ENCODE data around the gene ASIC4. TPM values are rescaled to one million over a fixed set of nuclear protein-coding genes. Genes with fewer than 3 reads are reported as not detected.

The ASIC4 gene
- total and polyA plus RNA-seq, 9 of the 15 experiments (the other 6 are each of a cell fraction or from before 2014, with no cell fraction given), result 0.07 to 19.2 (median 4.8) TPM

DNA sequence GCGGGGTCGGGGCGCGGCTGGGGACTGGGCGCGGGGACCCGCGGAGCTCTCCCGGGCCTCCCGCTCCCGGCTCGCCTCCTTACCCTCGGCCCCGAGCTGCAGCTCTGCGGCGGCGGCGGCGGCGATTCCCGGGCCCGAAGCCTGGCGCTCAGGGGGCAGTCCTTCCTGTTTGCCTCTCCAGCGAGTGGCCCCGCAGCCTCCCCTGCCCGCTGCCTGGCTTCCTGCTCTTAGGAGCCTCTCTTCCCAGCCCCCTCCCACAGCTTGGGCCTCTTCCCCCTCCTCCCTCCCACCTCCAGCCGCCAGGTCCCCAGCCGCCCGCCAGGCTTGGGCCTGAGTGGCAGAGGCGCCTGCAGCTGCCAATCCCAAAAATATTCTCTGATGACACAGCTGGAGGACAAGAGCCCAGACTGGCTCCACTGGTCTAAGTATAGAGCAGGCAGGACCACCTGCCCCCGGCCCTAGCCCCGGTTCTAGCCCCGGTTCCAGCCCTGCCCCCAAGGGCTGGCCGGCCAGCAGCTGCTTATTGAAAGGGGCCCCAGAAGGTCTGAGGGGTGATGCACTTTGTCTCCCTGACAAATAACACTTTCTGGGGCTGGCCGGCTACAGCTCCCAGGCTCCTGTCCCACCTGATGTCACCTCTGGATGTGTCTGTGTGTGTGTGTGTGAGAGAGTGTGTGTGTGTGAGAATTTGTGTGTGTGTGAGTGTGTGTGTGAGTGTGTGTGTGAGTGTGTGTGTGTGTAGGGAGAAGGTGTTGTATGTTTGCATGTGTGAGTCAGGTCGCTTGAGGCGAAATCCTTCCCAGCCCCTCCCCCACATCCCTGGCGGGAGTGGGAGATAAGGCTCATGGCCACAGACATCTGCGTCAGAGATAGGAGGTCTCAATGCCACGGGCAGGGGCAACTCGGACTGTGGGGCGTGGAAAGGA lies 57.3 kb downstream of the ASIC4 start, which contains the start of gene OBSL1 (continued):
- peak in 1 of 3 experiments; percentile 69; a peak in 1 of 6 replicates for TF ChIP-seq ZBTB11 (CRISPR knock-in tag; IDR thresholded peaks at IDR 0.05)
- TF ChIP-seq FOXA3 (CRISPR knock-in tag; conservative IDR thresholded peaks at IDR 0.05 in 1 of 2, IDR thresholded peaks at IDR 0.05 in 1 of 2), result peak in 1 of 2 experiments; percentile 33; a peak in 1 of 4 replicates
- no peak for TF ChIP-seq POLR2H (tag; IDR thresholded peaks at IDR 0.05; ENCODE audit: low read depth)
- TF ChIP-seq TBP (optimal IDR thresholded peaks at IDR 0.05; ENCODE audit: low read depth, low read length), result peak; percentile 50
- peak; percentile 68; the same call in 1 of the 2 replicates for TF ChIP-seq THRB (CRISPR knock-in tag; conservative IDR thresholded peaks at IDR 0.05)
- TF ChIP-seq FIP1L1 (IDR thresholded peaks at IDR 0.05; ENCODE audit: low read depth, low read length, poor library complexity, severe bottlenecking), result no peak
- TF ChIP-seq NCOR1 (IDR thresholded peaks at IDR 0.05), result peak; percentile 95
- no peak for TF ChIP-seq NR2C2 (CRISPR knock-in tag; IDR thresholded peaks at IDR 0.05)
- TF ChIP-seq NR2C2 (tag; IDR thresholded peaks at IDR 0.05), result peak; percentile 69
- no peak for TF ChIP-seq KHSRP (IDR thresholded peaks at IDR 0.05)
- TF ChIP-seq, protein P1, sequence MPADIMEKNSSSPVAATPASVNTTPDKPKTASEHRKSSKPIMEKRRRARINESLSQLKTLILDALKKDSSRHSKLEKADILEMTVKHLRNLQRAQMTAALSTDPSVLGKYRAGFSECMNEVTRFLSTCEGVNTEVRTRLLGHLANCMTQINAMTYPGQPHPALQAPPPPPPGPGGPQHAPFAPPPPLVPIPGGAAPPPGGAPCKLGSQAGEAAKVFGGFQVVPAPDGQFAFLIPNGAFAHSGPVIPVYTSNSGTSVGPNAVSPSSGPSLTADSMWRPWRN (IDR thresholded peaks at IDR 0.05; ENCODE audit: low read depth), result peak; percentile 68
- TF ChIP-seq SMARCE1 (IDR thresholded peaks at IDR 0.05), result peak; percentile 96
- no peak for TF ChIP-seq TEAD2 (tag; IDR thresholded peaks at IDR 0.05)
- TF ChIP-seq PHB2 (IDR thresholded peaks at IDR 0.05; ENCODE audit: low read depth), result 0 out of 2 replicates have a peak, but pooled peaks have one; percentile 14
- no peak for TF ChIP-seq IRF2 (CRISPR knock-in tag; IDR thresholded peaks at IDR 0.05)
- TF ChIP-seq NFRKB (IDR thresholded peaks at IDR 0.05; ENCODE audit: low read depth), result peak; percentile 88; the same call in 1 of the 2 replicates
- TF ChIP-seq ZNF507 (tag; conservative IDR thresholded peaks at IDR 0.05), result no peak
- TF ChIP-seq SP2 (IDR thresholded peaks at IDR 0.05; ENCODE audit: extremely low read depth, low read depth, low read length, poor library complexity, severe bottlenecking), result no peak
- TF ChIP-seq, protein P2, sequence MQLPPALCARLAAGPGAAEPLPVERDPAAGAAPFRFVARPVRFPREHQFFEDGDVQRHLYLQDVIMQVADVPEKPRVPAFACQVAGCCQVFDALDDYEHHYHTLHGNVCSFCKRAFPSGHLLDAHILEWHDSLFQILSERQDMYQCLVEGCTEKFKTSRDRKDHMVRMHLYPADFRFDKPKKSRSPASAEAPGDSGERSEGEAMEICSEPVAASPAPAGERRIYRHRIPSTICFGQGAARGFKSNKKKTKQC (CRISPR knock-in tag; IDR thresholded peaks at IDR 0.05), result no peak
- TF ChIP-seq TAF15 (IDR thresholded peaks at IDR 0.05; ENCODE audit: low read depth, low read length), result no peak
- no peak for TF ChIP-seq ZNF561 (CRISPR knock-in tag; conservative IDR thresholded peaks at IDR 0.05)
- TF ChIP-seq XRCC3 (IDR thresholded peaks at IDR 0.05), result no peak

All from K562 (cell line).